Measurements from ENCODE around the gene TBC1D9B.

TBC1D9B gene

DNA sequence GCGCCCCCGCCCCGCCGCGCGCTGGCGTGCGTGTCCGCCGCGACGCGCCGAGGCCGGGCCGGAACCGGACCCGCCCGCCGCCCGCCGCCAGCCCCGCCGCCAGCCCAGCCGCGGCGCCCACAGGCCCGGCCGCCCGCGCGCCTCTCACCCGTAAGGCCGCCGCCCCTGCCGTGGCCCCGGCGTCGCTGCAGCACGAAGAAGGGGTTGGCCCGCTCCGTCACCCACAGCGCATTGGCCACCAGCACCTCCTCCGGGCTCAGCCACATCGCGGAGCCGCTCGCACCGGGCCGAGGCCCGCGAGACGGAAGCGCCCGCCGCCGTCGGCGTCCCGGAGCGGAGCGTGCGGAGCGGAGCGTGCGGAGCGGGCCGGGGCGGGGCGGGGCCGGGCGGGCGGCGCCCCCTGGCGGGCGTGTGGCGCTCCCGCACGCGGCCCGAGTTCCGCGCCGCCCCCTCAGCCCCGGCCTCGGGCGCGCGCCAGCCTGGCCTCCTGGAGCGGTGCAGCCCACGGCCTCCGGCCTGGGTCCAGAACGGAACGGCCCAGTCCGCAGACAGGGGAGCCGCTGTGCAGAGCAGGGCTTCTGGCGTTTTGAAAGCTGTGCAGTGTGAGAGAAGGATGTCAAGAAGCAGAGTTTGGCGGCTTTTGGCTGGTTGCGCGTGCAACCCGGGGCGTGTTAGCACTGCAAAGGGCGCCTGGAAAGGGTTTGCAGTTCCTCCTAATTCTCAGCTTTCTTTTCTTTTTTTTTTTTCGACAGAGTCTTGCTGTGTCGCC, at the start of gene TBC1D9B:
Gene TBC1D9B, minus strand, starts transcription at position 342 of the 769 bp plus-strand sequence. Its CDS starts 76 bp downstream, at position 266.
- Mint-ChIP-seq H3K27ac (ENCODE audit: low read depth) (peak within 1 kb of the TSS; percentile 69), H3K36me3 (ENCODE audit: insufficient read depth) (peaks cover 11% of the 10 kb centered on the region)

DNA sequence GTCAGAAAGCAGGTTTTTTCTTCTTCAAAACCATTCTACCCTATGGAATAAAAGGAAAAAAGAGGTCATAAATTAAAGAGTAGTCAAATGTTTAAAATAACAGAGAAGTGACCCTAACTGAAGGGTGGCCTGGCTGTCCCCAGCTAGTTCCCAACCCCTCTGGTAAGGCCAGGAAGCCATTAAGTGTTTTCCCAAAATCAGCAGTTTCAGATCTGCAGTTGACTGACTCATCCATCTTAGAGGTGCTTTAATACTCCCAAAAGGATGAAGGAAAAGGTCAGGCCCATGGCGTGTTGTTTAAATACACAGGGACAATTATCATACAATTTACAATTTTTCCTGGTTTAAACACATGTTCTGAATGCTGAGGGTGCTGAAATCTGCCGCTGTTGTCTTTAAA, 47.9 kb upstream of the TBC1D9B start:
- H3K4me1 Mint-ChIP-seq = no peaks in the 10 kb centered on the region
- H3K27ac Mint-ChIP-seq (ENCODE audit: low read depth) = no peak overlapping the region
- H3K27me3 Mint-ChIP-seq = no peaks in the 10 kb centered on the region
- ATAC-seq (replicated peaks; ENCODE audit: extremely low read depth, poor library complexity, severe bottlenecking) = no peak
- no peak overlapping the region for H3K4me3 Mint-ChIP-seq
- peaks cover 4% of the 10 kb centered on the region for H3K36me3 Mint-ChIP-seq (ENCODE audit: insufficient read depth)
- no peak for DNase-seq (ENCODE audit: low spot score in 2 of 2)
- no peaks in the 10 kb centered on the region for H3K9me3 Mint-ChIP-seq

More for the DNA sequence above, at the start of gene TBC1D9B:
- Mint-ChIP-seq H3K4me3 (peak within 1 kb of the TSS; percentile 82), H3K9me3 (no peaks in the 10 kb centered on the region), H3K27me3 (no peaks in the 10 kb centered on the region), H3K4me1 (peaks cover 9% of the 10 kb centered on the region)
- ATAC-seq (replicated peaks; ENCODE audit: extremely low read depth, poor library complexity, severe bottlenecking) (peak; percentile 89), DNase-seq (ENCODE audit: low spot score in 2 of 2) (peak; percentile 44 to 51)

DNA sequence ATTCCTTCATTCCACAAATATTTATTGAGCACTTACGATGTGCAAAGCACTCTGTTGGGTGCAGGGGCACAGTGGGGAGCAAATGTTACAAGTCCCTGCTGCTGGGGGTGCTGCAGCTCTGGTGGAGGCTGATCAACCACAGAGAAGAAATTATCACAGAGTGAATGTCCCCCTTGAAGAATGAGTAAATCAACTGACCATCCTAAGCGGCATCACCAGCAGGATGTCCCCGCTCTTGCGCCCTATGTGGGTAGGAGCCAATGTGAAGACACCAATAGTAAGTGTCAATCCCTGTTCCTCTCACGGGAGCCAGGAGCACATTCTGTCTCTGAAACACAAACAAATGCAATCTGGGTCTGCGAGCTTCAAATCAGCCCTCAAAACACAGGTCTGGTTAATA, 47.4 kb upstream of the TBC1D9B start:
- Mint-ChIP-seq H3K27me3 (no peaks in the 10 kb centered on the region), H3K9me3 (no peaks in the 10 kb centered on the region), H3K4me1 (no peaks in the 10 kb centered on the region), H3K27ac (ENCODE audit: low read depth) (no peak overlapping the region), H3K4me3 (no peak overlapping the region), H3K36me3 (ENCODE audit: insufficient read depth) (peaks cover 4% of the 10 kb centered on the region)
- ATAC-seq (replicated peaks; ENCODE audit: extremely low read depth, poor library complexity, severe bottlenecking) = no peak
- DNase-seq (ENCODE audit: low spot score in 2 of 2) = no peak

DNA sequence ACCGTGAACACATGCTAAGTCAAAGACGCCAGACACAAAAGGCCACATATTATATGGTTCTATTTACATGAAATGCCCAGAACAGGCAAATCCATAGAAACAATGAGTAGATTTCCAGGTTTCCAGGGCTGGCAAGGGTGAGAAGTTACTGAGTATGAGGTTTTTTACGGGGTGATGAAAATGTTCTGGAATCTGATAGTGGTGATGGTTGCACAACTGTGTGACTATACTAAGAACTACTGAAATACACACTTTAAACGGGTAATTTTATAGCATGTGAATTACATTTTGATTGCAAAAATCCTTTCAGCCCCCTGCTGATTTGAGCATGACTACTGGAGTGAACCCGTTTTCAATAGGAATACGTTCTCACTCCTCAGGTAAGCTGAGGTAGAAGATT, 46.7 kb upstream of the TBC1D9B start:
- Mint-ChIP-seq H3K27me3 (no peaks in the 10 kb centered on the region), H3K36me3 (ENCODE audit: insufficient read depth) (peaks cover 3% of the 10 kb centered on the region), H3K4me3 (no peak overlapping the region), H3K9me3 (no peaks in the 10 kb centered on the region), H3K27ac (ENCODE audit: low read depth) (no peak overlapping the region), H3K4me1 (no peaks in the 10 kb centered on the region)
- DNase-seq (ENCODE audit: low spot score in 2 of 2) (no peak), ATAC-seq (replicated peaks; ENCODE audit: extremely low read depth, poor library complexity, severe bottlenecking) (no peak)

DNA sequence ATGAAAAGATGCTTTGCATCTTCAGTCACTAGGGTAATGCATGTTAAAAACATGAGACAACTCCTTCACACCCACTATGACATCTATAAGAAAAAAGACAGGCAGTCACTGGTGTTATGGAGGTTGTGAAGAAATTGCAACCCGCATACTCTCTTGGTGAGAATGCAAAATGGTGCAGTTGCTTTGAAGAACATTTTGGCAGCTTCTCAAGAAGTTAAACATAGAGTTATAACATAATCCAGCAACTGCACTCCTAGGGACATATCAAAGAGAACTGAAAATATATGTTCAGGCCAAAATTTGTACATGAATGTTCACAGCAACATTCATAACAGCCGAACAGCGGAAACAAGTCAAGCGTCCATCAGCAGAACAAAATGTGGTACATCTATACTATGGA, 46.3 kb upstream of the TBC1D9B start:
- H3K27me3 Mint-ChIP-seq = no peaks in the 10 kb centered on the region
- H3K27ac Mint-ChIP-seq (ENCODE audit: low read depth) = no peak overlapping the region
- no peak for ATAC-seq (replicated peaks; ENCODE audit: extremely low read depth, poor library complexity, severe bottlenecking)
- H3K4me3 Mint-ChIP-seq = no peak overlapping the region
- no peaks in the 10 kb centered on the region for H3K4me1 Mint-ChIP-seq
- DNase-seq (ENCODE audit: low spot score in 2 of 2) = no peak
- no peaks in the 10 kb centered on the region for H3K9me3 Mint-ChIP-seq
- H3K36me3 Mint-ChIP-seq (ENCODE audit: insufficient read depth) = peaks cover 2% of the 10 kb centered on the region

DNA sequence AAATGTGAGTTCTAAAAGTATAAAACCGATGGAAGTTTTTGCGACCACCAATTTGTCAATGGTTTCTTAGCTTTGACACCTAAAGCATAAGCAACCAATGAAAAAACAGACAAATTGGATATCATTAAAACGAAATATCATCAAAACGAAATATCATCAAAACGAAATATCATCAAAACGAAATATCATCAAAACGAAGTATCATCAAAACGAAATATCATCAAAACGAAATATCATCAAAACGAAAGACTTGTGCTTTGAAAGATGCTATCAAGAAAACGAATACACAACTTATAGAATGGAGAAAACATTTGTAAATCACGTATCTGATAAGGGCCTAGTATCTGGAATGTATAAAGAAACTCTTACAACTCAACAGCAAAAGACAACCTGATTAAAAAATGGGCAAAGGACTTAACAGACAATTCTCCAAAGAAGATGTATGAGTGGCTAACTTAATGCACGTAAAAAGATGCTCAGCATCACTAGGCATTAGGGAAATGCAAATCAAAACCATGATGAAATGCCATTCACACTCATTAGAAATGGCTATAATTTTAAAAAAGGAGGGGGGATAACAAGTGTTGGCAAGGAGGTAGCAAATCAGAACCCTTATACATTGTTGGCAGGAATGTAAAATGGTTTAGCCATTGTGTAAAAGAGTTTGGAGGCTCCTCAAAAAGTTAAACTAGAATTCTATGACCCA, 29.4 kb upstream of the TBC1D9B start:
- Mint-ChIP-seq H3K27me3 (peaks cover 40% of the 10 kb centered on the region), H3K36me3 (ENCODE audit: insufficient read depth) (peaks cover 2% of the 10 kb centered on the region), H3K9me3 (no peaks in the 10 kb centered on the region), H3K27ac (ENCODE audit: low read depth) (no peak overlapping the region), H3K4me3 (no peak overlapping the region), H3K4me1 (no peaks in the 10 kb centered on the region)
- no peak for DNase-seq (ENCODE audit: low spot score in 2 of 2)
- no peak for ATAC-seq (replicated peaks; ENCODE audit: extremely low read depth, poor library complexity, severe bottlenecking)

DNA sequence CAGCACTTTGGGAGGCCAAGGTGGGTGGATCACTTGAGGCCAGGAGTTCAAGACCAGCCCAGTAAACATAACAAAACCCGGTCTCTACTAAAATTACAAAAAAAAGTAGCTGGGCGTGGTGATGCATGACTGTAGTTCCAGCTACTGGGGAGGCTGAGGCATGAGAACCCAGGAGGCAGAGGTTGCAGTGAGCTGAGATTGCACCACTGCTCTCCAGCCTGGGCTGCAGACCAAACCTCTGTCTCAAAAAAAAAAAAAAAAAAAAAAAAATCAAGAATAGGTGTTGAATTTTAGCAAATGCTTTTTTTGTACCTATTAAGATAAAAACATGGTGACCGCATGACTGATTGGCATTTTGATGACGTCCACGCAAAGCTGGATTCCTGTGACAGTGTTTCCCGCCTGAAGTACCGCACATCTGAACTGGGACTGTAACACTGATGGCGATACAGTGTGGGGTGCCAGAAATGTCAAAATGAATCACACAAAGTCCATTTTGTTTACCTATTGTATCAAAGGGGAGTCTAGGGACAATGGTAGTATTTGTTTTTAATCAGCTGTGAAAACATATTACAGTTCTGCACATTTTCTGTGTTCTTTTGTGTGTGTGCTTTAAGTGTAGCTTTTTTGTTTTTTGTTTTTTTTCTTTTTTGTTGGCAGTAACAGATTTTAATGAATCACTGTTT, 23.2 kb upstream of the TBC1D9B start:
- ATAC-seq (replicated peaks; ENCODE audit: extremely low read depth, poor library complexity, severe bottlenecking) = no peak
- no peak overlapping the region for H3K27ac Mint-ChIP-seq (ENCODE audit: low read depth)
- H3K36me3 Mint-ChIP-seq (ENCODE audit: insufficient read depth) = peaks cover 2% of the 10 kb centered on the region
- no peaks in the 10 kb centered on the region for H3K9me3 Mint-ChIP-seq
- no peaks in the 10 kb centered on the region for H3K4me1 Mint-ChIP-seq
- DNase-seq (ENCODE audit: low spot score in 2 of 2) = no peak
- no peak overlapping the region for H3K4me3 Mint-ChIP-seq
- no peaks in the 10 kb centered on the region for H3K27me3 Mint-ChIP-seq

DNA sequence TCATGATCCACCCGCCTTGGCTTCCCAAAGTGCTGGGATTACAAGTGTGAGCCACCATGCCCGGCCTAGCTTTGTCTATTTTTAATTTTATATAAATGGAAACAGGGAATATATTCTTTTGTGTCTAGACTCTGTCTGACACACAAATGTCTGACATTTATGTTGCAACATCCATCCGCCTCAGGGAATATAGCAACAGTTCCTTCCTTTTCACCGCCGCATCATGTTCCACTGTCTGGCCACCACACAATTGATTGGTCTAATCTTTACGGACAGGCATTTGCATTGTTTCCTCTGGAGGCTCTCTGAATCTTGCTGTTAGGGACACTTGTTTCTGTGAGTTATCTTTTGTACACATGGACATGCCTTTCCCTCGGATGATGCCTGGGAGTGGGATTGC, 20.1 kb upstream of the TBC1D9B start:
- H3K9me3 Mint-ChIP-seq = no peaks in the 10 kb centered on the region
- H3K4me1 Mint-ChIP-seq = no peaks in the 10 kb centered on the region
- no peaks in the 10 kb centered on the region for H3K36me3 Mint-ChIP-seq (ENCODE audit: insufficient read depth)
- no peaks in the 10 kb centered on the region for H3K27me3 Mint-ChIP-seq
- ATAC-seq (replicated peaks; ENCODE audit: extremely low read depth, poor library complexity, severe bottlenecking) (no peak), DNase-seq (ENCODE audit: low spot score in 2 of 2) (no peak)
- no peak overlapping the region for H3K4me3 Mint-ChIP-seq
- no peak overlapping the region for H3K27ac Mint-ChIP-seq (ENCODE audit: low read depth)

DNA sequence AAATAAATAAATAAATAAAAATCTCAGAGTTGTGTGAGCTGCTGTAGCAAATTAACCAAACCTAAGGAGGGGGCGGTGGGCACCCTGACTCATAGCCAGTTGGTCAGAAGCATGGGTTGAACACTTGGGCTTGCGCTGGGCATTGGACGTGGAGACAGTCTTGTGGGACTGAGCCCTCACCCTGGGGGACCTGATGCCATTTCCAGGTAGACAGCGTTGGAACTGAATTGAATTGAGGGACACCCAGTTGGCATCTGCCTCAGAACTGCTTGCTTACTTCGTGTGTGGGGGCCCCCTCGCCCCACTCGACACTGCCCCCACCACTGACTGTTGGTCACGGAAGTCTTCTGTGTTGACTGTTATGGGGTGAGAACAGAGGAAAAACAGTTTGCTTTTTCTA, 19.0 kb upstream of the TBC1D9B start:
- no peak overlapping the region for H3K27ac Mint-ChIP-seq (ENCODE audit: low read depth)
- no peak for ATAC-seq (replicated peaks; ENCODE audit: extremely low read depth, poor library complexity, severe bottlenecking)

DNA sequence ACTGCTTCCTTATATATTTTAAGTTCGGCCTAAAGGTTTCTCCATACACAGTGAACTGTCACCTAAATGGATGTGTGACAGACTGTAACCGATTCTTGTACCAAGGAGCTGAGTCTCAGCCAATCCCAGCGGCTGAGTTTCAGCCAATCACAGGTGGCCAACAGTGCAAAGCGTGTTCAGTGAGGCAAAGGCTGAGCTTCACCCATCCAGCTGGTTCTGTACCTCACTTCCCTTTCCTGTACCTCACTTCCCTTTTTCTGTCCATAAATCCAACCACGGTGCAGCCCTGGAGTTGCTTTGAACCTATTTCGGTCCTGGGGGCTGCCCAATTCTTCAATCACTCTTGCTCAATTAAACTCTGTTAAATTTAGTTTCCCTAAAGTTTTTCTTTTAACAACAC, 15.7 kb upstream of the TBC1D9B start:
- DNase-seq (ENCODE audit: low spot score in 2 of 2) (no peak), ATAC-seq (replicated peaks; ENCODE audit: extremely low read depth, poor library complexity, severe bottlenecking) (no peak)
- Mint-ChIP-seq H3K27ac (ENCODE audit: low read depth) (no peak overlapping the region), H3K27me3 (no peaks in the 10 kb centered on the region), H3K36me3 (ENCODE audit: insufficient read depth) (no peaks in the 10 kb centered on the region), H3K9me3 (no peaks in the 10 kb centered on the region), H3K4me3 (no peak overlapping the region), H3K4me1 (no peaks in the 10 kb centered on the region)

More for the DNA sequence above, 19.0 kb upstream of the TBC1D9B start:
- H3K9me3 Mint-ChIP-seq = no peaks in the 10 kb centered on the region
- no peak overlapping the region for H3K4me3 Mint-ChIP-seq
- H3K27me3 Mint-ChIP-seq = no peaks in the 10 kb centered on the region
- H3K36me3 Mint-ChIP-seq (ENCODE audit: insufficient read depth) = no peaks in the 10 kb centered on the region
- no peak for DNase-seq (ENCODE audit: low spot score in 2 of 2)
- no peaks in the 10 kb centered on the region for H3K4me1 Mint-ChIP-seq

DNA sequence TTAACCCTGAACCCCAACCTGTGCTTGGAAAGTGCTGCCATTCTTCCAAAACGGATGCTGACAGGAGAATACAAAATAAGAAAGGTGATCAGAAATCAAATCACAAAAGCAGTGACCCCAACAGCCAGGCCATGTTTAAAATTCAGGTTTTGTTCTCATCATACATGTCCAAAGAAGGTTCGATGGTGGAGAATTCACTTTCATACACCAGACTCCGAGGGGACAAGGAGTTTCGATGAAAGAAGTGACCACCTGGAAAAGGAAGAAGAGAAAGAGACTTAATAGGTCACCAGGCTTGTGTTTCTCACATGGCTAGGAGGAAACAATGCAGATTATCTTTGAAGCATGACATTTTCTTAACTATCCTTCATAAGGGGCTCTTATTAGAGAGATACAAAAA, 12.5 kb upstream of the TBC1D9B start:
- H3K27me3 Mint-ChIP-seq = peaks cover 10% of the 10 kb centered on the region
- no peak for ATAC-seq (replicated peaks; ENCODE audit: extremely low read depth, poor library complexity, severe bottlenecking)
- H3K36me3 Mint-ChIP-seq (ENCODE audit: insufficient read depth) = peaks cover 2% of the 10 kb centered on the region
- H3K9me3 Mint-ChIP-seq = no peaks in the 10 kb centered on the region
- H3K4me1 Mint-ChIP-seq = peaks cover 6% of the 10 kb centered on the region
- no peak overlapping the region for H3K4me3 Mint-ChIP-seq
- no peak for DNase-seq (ENCODE audit: low spot score in 2 of 2)
- no peak overlapping the region for H3K27ac Mint-ChIP-seq (ENCODE audit: low read depth)

DNA sequence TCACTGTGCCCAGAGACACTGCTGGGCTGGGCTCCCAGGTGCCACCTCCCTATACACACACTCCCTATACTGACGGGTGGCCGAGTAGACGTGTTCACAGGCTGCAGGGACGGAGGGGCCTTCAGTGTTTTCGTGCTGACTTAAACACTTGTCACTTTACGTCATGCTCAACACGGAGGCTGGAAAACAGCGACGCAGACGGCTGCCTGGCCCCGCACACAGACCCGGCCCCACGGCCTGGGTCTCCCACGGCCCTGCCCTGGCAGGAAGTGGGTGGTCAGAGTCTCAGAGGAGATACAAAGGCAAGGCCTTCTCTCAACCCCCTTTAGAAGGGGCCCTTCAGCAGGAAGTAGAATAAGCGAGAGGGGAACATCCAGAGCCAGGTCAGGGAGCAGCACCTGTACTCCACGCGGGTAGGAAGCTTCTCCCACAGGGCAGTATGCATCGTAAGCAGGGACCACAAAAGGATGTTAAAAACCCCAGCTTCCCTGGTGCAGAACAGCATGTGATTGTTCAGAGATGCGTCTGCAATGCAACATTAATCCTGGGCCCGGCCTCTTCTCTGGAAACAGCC, 11.9 kb upstream of the TBC1D9B start:
- Mint-ChIP-seq H3K27me3 (peaks cover 10% of the 10 kb centered on the region), H3K9me3 (no peaks in the 10 kb centered on the region), H3K27ac (ENCODE audit: low read depth) (no peak overlapping the region), H3K4me1 (peaks cover 6% of the 10 kb centered on the region), H3K4me3 (no peak overlapping the region), H3K36me3 (ENCODE audit: insufficient read depth) (peaks cover 2% of the 10 kb centered on the region)
- DNase-seq (ENCODE audit: low spot score in 2 of 2) (no peak), ATAC-seq (replicated peaks; ENCODE audit: extremely low read depth, poor library complexity, severe bottlenecking) (no peak)
